ENCODE results near the gene CEACAM4.

The CEACAM4 gene

DNA sequence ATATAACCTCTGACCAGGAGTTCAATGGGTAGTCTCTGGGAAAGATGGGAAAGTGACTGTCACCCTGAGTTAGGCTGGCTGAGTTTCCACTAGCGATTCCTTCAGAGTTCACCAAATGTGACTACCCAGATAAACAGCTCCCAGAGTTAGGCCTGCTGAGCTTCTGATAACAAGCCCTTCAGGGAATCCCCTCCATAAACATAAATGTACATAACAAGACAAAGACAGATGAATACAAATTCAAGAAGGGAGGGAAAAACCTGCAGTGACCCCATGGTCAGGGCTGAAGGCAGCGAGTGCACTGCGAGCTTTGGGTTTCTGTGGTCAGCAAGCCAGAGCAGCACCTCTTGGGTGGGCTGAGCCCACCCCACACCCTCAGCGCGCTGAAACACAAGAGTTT is 25.4 kb upstream of the CEACAM4 start:
- TF ChIP-seq, protein P1, sequence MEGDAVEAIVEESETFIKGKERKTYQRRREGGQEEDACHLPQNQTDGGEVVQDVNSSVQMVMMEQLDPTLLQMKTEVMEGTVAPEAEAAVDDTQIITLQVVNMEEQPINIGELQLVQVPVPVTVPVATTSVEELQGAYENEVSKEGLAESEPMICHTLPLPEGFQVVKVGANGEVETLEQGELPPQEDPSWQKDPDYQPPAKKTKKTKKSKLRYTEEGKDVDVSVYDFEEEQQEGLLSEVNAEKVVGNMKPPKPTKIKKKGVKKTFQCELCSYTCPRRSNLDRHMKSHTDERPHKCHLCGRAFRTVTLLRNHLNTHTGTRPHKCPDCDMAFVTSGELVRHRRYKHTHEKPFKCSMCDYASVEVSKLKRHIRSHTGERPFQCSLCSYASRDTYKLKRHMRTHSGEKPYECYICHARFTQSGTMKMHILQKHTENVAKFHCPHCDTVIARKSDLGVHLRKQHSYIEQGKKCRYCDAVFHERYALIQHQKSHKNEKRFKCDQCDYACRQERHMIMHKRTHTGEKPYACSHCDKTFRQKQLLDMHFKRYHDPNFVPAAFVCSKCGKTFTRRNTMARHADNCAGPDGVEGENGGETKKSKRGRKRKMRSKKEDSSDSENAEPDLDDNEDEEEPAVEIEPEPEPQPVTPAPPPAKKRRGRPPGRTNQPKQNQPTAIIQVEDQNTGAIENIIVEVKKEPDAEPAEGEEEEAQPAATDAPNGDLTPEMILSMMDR (IDR thresholded peaks at IDR 0.05; ENCODE audit: control extremely low read depth, extremely low read depth, low read depth, missing control alignments) = no peak
- no peak for DNase-seq (ENCODE audit: extremely low spot score)
- CTCF ChIA-PET = interaction anchor here (0.7 to 9.4 kb wide), 4 partner anchors 11 to 143 kb away, joined by 3 to 79 read pairs (median 3); no protein-coding TSS in a partner anchor
- POLR2A ChIA-PET = no interaction called here

DNA sequence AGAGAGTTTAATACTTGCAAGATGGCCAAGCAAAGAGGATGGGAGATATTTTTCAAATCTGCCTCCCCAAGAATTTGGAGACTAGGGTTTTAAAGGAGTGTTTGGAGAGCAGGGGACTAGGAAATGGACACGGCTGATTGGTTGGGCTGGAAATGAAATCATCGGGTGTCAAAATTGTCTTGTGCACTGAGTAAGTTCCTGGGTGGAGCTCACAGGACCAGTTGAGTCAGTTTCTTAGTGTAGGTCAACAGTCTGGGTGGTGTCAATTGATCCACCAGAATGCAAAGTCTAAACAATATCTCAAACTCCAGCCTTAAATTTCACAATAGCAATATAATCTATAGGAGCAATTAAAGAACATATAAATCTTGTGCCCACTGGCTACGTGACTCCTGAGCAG is 23.0 kb upstream of the CEACAM4 start:
- DNase-seq (ENCODE audit: extremely low spot score) = no peak
- CTCF ChIA-PET = interaction anchor here (9.4 kb wide), 1 partner anchor 8 kb away, joined by 79 read pairs; no protein-coding TSS in a partner anchor
- TF ChIP-seq, protein P1 (IDR thresholded peaks at IDR 0.05; ENCODE audit: control extremely low read depth, extremely low read depth, low read depth, missing control alignments) = no peak
- POLR2A ChIA-PET = interaction anchor here (0.6 kb wide), 1 partner anchor 836 kb away, joined by 3 read pairs; no protein-coding TSS in a partner anchor

DNA sequence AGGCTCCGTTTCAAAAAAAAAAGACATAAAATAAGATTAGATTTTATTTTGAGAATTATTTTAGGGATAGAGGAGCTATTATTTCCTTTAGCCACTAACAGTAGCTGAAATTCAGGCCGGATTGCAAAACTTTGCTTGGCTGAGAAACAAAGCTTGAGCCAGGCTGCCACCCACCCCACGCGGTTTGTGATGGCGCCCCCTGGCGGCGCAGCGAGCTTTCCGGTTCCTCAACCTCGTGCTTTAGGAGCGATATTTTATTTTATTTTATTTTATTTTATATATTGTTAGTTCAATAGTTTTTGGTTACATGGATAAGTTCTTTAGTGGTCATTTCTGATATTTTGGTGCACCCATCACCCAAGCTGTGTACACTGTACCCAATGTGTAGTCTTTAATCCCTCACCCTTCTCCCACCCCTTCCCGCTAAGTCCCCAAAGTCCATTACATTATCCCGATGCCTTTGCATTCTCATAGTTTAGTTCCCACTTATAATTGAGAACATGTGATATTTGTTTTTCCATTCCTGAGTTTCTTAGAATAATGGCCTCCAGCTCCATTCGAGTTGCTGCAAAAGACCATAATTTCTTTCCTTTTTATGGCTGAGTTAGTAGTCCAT is 19.8 kb upstream of the CEACAM4 start:
- ChIA-PET POLR2A (no interaction called here), CTCF (interaction anchor here (0.7 to 2.7 kb wide), 10 partner anchors 9 to 107 kb away, joined by 3 to 11 read pairs (median 4); no protein-coding TSS in a partner anchor)
- TF ChIP-seq, protein P1 (IDR thresholded peaks at IDR 0.05; ENCODE audit: control extremely low read depth, extremely low read depth, low read depth, missing control alignments) = peak; percentile 29
- no peak for DNase-seq (ENCODE audit: extremely low spot score)

DNA sequence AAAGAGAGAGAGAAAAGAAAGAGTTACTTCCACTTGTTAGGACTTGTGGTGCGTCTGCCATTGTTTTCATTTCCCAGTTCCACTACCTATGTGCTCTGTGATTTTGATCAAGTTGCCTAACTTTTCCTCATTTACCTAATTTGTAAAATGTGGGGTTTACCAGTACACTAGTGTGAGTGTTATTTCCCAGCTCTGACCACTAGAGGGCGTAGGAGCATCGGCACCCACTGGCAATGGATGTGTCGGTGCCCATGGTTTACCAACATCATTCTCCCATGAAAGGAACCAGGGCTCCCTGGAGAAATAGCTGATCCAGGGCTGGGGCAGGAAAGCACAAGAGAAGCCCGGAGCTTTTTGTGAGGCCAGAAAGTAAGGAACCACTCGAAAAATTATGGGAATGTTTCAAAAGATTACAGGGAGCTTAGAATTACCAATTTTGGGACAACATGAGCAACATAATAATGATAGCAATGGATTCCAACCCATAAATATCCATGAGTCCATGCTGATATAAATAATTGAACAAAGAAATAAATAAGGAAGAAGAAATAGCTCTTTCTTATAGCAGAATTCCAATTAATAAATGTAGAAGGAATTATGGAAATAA is 15.1 kb upstream of the CEACAM4 start:
- peak; percentile 79 for DNase-seq (ENCODE audit: extremely low spot score)
- TF ChIP-seq, protein P1 (IDR thresholded peaks at IDR 0.05; ENCODE audit: control extremely low read depth, extremely low read depth, low read depth, missing control alignments) = peak; percentile 86
- ChIA-PET CTCF (interaction anchor here (0.7 to 4.9 kb wide), 50 partner anchors 9 to 423 kb away, joined by 3 to 79 read pairs (median 4); partner anchors contain the start of genes CEACAM21 and CEACAM7), POLR2A (no interaction called here)

DNA sequence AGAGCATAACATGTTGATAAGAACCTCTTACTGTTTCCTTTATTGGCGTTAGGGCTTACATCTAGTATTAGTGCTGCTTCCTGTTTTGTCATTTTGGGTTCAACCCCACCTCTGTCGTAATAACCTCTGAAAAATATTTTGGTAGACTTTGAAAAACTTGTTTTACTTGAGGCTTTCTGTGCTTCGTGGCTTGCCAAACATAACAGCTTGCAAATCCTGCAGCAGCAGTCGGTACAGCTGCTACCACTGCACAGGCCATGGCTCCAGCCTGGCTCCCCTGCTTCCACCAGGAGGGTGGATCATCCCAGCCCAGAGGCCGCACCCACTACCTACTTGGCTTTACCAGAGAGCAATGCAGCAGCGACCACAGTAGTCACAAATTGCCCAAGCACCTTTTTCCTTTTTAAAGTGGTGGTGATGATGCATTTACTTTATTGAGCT is 11.8 kb upstream of the CEACAM4 start:
- CTCF ChIA-PET = interaction anchor here (0.7 to 1.3 kb wide), 2 partner anchors 8 to 10 kb away, joined by 3 to 6 read pairs; no protein-coding TSS in a partner anchor
- no peak for DNase-seq (ENCODE audit: extremely low spot score)
- TF ChIP-seq, protein P1 (IDR thresholded peaks at IDR 0.05; ENCODE audit: control extremely low read depth, extremely low read depth, low read depth, missing control alignments) = no peak
- POLR2A ChIA-PET = no interaction called here

DNA sequence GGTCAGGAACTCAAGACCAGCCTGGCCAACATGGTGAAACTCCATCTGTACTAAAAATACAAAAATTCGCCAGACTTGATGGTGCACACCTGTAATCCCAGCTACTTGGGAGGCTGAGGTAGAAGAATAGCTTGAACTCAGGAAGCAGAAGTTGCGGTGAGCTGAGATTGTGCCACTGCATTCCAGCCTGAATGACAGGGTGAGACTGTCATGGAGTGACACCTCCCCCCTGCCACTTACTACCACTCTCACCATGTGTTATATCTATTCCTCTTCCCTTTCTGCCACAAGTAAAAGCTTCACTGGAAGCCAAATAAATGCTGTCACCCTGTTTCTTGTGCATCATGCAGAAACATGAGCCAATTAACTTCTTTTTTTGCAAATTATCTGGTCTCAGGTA is 10.6 kb upstream of the CEACAM4 start:
- ChIA-PET POLR2A (no interaction called here), CTCF (interaction anchor here (1.0 to 1.3 kb wide), 2 partner anchors 9 to 70 kb away, joined by 3 to 6 read pairs; no protein-coding TSS in a partner anchor)
- DNase-seq (ENCODE audit: extremely low spot score) = no peak
- TF ChIP-seq, protein P1 (IDR thresholded peaks at IDR 0.05; ENCODE audit: control extremely low read depth, extremely low read depth, low read depth, missing control alignments) = no peak

All from GM10248 (cell line).